ENCODE results near the gene TIAM1. TPM values are rescaled to one million over a fixed set of nuclear protein-coding genes. Genes with fewer than 3 reads are reported as not detected.

TIAM1 gene
- total RNA-seq, 4 donors from 2014 or later, result 0.66 to 3.5 (median 1.0) TPM

DNA sequence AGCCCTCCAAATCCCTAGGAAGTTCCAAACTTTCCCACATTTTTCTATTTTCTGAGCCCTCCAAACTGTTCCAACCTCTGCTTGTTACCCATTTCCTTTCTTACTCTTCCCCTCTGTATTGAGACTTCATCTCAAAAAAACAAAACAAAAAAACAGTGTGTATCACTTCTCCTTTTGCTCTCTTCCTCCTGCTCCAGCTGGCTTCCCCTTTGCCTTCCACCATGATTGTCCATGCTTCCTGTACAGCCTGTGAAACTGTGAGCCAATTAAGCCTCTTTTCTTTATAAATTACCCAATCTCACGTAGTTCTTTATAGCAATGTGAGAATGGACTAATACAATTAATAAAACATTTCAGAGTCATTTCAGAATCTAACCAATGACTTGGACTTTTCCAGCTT is 236.2 kb downstream of the TIAM1 start:
- Histone ChIP-seq H3K4me3 (no peak overlapping the region), H3K9me3 (no peaks in the 10 kb centered on the region), H3K27ac (no peak overlapping the region), H3K27me3 (no peaks in the 10 kb centered on the region), H3K4me1 (no peaks in the 10 kb centered on the region), H3K36me3 (no peaks in the 10 kb centered on the region)
- no peak for ATAC-seq
- DNase-seq, result no peak
- in situ Hi-C loops (cut with MboI; ENCODE audit: low sequenced_read_pairs in 4 of 4) (no loop called here), intact Hi-C loops (cut with DNase I; ENCODE audit: low total_unique reads) (loop anchor here (10.0 kb wide), 1 partner anchor 67 kb away; no protein-coding TSS in a partner anchor)
- TF ChIP-seq, protein P1, sequence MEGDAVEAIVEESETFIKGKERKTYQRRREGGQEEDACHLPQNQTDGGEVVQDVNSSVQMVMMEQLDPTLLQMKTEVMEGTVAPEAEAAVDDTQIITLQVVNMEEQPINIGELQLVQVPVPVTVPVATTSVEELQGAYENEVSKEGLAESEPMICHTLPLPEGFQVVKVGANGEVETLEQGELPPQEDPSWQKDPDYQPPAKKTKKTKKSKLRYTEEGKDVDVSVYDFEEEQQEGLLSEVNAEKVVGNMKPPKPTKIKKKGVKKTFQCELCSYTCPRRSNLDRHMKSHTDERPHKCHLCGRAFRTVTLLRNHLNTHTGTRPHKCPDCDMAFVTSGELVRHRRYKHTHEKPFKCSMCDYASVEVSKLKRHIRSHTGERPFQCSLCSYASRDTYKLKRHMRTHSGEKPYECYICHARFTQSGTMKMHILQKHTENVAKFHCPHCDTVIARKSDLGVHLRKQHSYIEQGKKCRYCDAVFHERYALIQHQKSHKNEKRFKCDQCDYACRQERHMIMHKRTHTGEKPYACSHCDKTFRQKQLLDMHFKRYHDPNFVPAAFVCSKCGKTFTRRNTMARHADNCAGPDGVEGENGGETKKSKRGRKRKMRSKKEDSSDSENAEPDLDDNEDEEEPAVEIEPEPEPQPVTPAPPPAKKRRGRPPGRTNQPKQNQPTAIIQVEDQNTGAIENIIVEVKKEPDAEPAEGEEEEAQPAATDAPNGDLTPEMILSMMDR (IDR thresholded peaks at IDR 0.05 in 4 of 5, conservative IDR thresholded peaks at IDR 0.05 in 1 of 5), result no peak
- TF ChIP-seq POLR2A (IDR thresholded peaks at IDR 0.05), result no peak

GRCh38 chr21:31107176-31107785 is 236.8 kb downstream of the TIAM1 start:
- ATAC-seq, result no peak
- no peaks in the 10 kb centered on the region for H3K4me1 ChIP-seq
- no peak for DNase-seq
- in situ Hi-C loops (cut with MboI; ENCODE audit: low sequenced_read_pairs in 4 of 4), result no loop called here
- H3K27ac ChIP-seq, result no peak overlapping the region
- no peak for TF ChIP-seq POLR2A (IDR thresholded peaks at IDR 0.05)
- TF ChIP-seq, protein P1 (IDR thresholded peaks at IDR 0.05 in 4 of 5, conservative IDR thresholded peaks at IDR 0.05 in 1 of 5), result no peak
- H3K27me3 ChIP-seq, result no peaks in the 10 kb centered on the region
- no peaks in the 10 kb centered on the region for H3K9me3 ChIP-seq
- no peak overlapping the region for H3K4me3 ChIP-seq
- no peaks in the 10 kb centered on the region for H3K36me3 ChIP-seq
- intact Hi-C loops (cut with DNase I; ENCODE audit: low total_unique reads), result loop anchor here (10.0 kb wide), 1 partner anchor 68 kb away; no protein-coding TSS in a partner anchor

- DNase-seq (no peak), ATAC-seq (no peak)
- Histone ChIP-seq H3K36me3 (no peaks in the 10 kb centered on the region), H3K4me1 (no peaks in the 10 kb centered on the region), H3K27me3 (peaks cover 0 to 5% (median 0%) of the 10 kb centered on the region in 3 donors), H3K4me3 (no peak overlapping the region), H3K9me3 (no peaks in the 10 kb centered on the region), H3K27ac (no peak overlapping the region)
- intact Hi-C loops (cut with DNase I; ENCODE audit: low total_unique reads), result loop anchor here (10.0 kb wide), 1 partner anchor 71 kb away; no protein-coding TSS in a partner anchor
- TF ChIP-seq, protein P1 (IDR thresholded peaks at IDR 0.05 in 4 of 5, conservative IDR thresholded peaks at IDR 0.05 in 1 of 5), result no peak
- in situ Hi-C loops (cut with MboI; ENCODE audit: low sequenced_read_pairs in 4 of 4), result no loop called here
Measured at GRCh38 chr21:31103571-31104265, 240.3 kb downstream of the TIAM1 start.

DNA sequence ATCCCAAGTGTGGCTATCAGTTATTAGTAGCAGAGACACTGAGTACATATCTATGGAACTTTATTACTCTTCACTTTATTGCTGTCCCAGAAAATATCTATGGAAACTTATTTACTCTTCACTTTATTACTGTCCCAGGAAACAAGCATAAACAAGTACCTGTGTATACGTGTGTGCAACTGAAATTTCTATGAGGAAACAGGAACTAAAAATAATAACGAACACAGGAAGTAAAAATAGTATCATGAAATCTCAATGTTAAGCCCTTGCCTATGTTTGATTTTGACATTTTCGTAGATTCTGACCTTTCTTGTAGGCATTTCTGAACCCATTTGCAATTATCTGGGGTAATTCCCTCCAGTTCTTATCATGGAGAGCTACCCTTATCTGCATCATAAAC is 240.9 kb downstream of the TIAM1 start:
- intact Hi-C loops (cut with DNase I; ENCODE audit: low total_unique reads), result loop anchor here (10.0 kb wide), 1 partner anchor 72 kb away; no protein-coding TSS in a partner anchor
- no peak overlapping the region for H3K27ac ChIP-seq
- H3K4me1 ChIP-seq, result no peaks in the 10 kb centered on the region
- H3K36me3 ChIP-seq, result no peaks in the 10 kb centered on the region
- no peaks in the 10 kb centered on the region for H3K9me3 ChIP-seq
- ATAC-seq, result no peak
- H3K27me3 ChIP-seq, result peaks cover 0 to 5% (median 0%) of the 10 kb centered on the region in 3 donors
- H3K4me3 ChIP-seq, result no peak overlapping the region
- in situ Hi-C loops (cut with MboI; ENCODE audit: low sequenced_read_pairs in 4 of 4), result no loop called here
- TF ChIP-seq POLR2A (IDR thresholded peaks at IDR 0.05), result no peak
- TF ChIP-seq, protein P1 (IDR thresholded peaks at IDR 0.05 in 4 of 5, conservative IDR thresholded peaks at IDR 0.05 in 1 of 5), result no peak
- no peak for DNase-seq

All from gastrocnemius medialis (tissue), 4 donors.